ENCODE measurements around the gene IRF9. TPM values are rescaled to one million over a fixed set of nuclear protein-coding genes. Genes with fewer than 3 reads are reported as not detected.

IRF9 gene
- total RNA-seq, 3 donors from 2014 or later, result 44.6 to 76.0 (median 54.7) TPM

DNA sequence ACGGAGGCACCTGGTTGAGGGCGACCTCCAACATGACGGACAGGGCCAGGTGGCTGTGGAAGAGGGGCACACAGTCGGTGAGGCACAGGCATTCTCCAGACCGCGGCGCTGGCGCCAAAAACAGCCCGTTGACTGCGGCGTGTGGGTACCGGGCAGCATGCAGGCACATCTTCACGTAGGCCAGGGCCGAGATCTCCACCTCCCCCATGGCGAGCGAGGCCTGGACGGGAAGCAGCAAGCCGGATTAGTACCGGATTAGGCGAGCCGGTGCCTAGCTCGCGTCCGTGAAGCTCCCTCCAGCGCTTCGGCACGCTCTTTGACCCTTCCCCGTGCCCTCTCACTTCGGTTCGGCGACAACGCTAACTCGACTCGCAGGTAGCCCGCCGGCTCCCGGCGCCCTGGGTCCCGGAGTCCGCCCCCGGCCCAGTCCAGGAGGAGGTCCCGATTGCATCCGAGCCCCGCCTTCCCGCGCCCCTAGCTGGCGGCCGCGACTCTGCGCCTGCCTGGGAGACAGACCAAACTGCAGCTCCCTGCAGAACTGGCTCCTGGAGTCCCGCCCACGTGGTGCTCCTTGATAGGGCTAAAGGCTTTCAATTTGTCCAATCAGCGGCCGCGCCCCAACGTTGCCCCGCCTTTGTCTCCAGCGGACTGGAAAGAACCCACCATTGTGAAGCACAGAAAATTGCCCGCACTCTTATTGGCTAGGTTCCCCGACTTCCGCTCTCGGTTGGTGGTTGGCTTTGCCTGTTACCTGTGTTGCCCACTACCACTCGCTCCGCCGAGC, 19.8 kb upstream of the IRF9 start, which contains the start of gene EMC9:
Gene EMC9, minus strand, starts transcription at position 495 of the 784 bp plus-strand sequence. Its CDS starts 287 bp downstream, at position 208.
- Histone ChIP-seq H3K36me3 (no peaks in the 10 kb centered on the region), H3K27ac (peak within 1 kb of the TSS; percentile 86 to 95), H3K27me3 (no peaks in the 10 kb centered on the region), H3K4me3 (peak within 1 kb of the TSS; percentile 74 to 81 (median 77)), H3K9me3 (no peaks in the 10 kb centered on the region), H3K4me1 (peaks cover 5 to 25% of the 10 kb centered on the region in 2 donors)
- peak; percentile 100 for DNase-seq (ENCODE audit: low spot score in 2 of 2)
- intact Hi-C loops (cut with DNase I; ENCODE audit: low total_unique reads), result no loop called here
- TF ChIP-seq POLR2A (IDR thresholded peaks at IDR 0.05), result peak; percentile 64
- TF ChIP-seq POLR2AphosphoS5 (IDR thresholded peaks at IDR 0.05), result peak in 2 of 3 donors; percentile 58 to 71
- TF ChIP-seq CTCF (IDR thresholded peaks at IDR 0.05), result peak; percentile 62 to 75 (median 75)

DNA sequence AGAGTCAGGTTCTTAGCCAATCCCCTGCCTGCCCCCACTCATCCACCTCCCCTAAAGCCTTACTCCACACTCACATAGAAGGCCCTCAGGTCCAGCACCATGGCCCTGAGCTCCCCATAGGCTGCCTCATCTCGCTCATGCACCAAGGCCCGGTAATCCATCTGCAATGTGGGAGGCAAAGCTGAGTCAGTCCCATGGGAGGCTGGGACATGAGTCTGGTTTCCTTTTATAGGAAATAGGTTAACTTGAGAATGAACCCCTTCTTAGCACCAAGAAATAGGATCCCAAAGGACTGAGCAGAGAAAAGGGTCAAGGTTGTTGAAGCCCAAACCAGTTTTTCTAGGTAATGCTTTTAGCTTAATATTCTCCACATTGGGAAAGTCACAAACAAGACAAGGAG, 17.6 kb upstream of the IRF9 start:
- TF ChIP-seq POLR2AphosphoS5 (IDR thresholded peaks at IDR 0.05), result no peak
- no peak for TF ChIP-seq CTCF (IDR thresholded peaks at IDR 0.05)
- no peak for TF ChIP-seq POLR2A (IDR thresholded peaks at IDR 0.05)
- H3K36me3 ChIP-seq, result no peaks in the 10 kb centered on the region
- peaks cover 4 to 14% of the 10 kb centered on the region in 2 donors for H3K4me1 ChIP-seq
- H3K4me3 ChIP-seq, result no peak overlapping the region
- intact Hi-C loops (cut with DNase I; ENCODE audit: low total_unique reads), result no loop called here
- H3K9me3 ChIP-seq, result no peaks in the 10 kb centered on the region
- DNase-seq (ENCODE audit: low spot score in 2 of 2), result no peak
- H3K27me3 ChIP-seq, result no peaks in the 10 kb centered on the region
- no peak overlapping the region for H3K27ac ChIP-seq

GRCh38 chr14:24144451-24144850, 16.6 kb upstream of the IRF9 start:
- Histone ChIP-seq H3K9me3 (no peaks in the 10 kb centered on the region), H3K36me3 (no peaks in the 10 kb centered on the region), H3K4me1 (peaks cover 4 to 14% of the 10 kb centered on the region in 2 donors), H3K27ac (no peak overlapping the region), H3K4me3 (no peak overlapping the region), H3K27me3 (no peaks in the 10 kb centered on the region)
- no peak for DNase-seq (ENCODE audit: low spot score in 2 of 2)
- no peak for TF ChIP-seq CTCF (IDR thresholded peaks at IDR 0.05)
- no peak for TF ChIP-seq POLR2A (IDR thresholded peaks at IDR 0.05)
- TF ChIP-seq POLR2AphosphoS5 (IDR thresholded peaks at IDR 0.05), result no peak
- intact Hi-C loops (cut with DNase I; ENCODE audit: low total_unique reads), result no loop called here

DNA sequence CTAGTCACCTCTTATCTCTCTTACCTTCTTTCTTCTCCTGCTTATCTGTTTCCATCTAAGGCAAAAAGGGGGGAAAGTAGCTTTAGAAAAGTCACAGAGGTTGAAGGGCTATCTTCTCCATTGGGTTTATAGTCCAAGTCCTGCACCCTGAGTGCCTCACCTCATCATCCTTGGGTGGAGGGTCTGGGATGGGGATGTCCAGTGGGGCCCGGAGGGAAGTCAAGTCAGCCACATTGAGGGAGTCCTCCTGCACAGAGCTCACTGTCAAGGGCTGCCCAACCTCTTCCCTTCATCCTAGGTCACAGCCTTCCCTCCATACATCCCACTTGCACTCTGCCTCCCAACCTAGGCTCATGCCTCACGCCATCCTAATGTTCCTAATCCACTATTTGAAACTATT, 15.8 kb upstream of the IRF9 start:
- Histone ChIP-seq H3K9me3 (no peaks in the 10 kb centered on the region), H3K36me3 (no peaks in the 10 kb centered on the region), H3K27me3 (no peaks in the 10 kb centered on the region), H3K4me1 (peaks cover 4 to 9% of the 10 kb centered on the region in 2 donors), H3K4me3 (peak overlapping the region in 1 of 3 donors; percentile 87), H3K27ac (peak overlapping the region; percentile 86 to 94)
- TF ChIP-seq CTCF (IDR thresholded peaks at IDR 0.05), result no peak
- no peak for TF ChIP-seq POLR2AphosphoS5 (IDR thresholded peaks at IDR 0.05)
- TF ChIP-seq POLR2A (IDR thresholded peaks at IDR 0.05), result no peak
- intact Hi-C loops (cut with DNase I; ENCODE audit: low total_unique reads), result no loop called here
- DNase-seq (ENCODE audit: low spot score in 2 of 2), result no peak

Measured in breast epithelium (tissue), 4 donors.